Spleen (tissue), 7 donors: ENCODE measurements around the gene RNASE7.

ENCODE experiments used
- CTCF ChIP-seq, 11 experiments: fragments of 200-600 bp in 7 of 11; fragments of 450-650 bp in 4 of 11; sonication (generic) in 4 of 11; IDR thresholded peaks in 8 of 11; conservative IDR thresholded peaks in 3 of 11; 1 replicate in 7 of 11; 2 replicates in 4 of 11; pipeline versions ENCODE4 v1.4.0 to v1.8.0; 2016 to 2021; ENCODE audit warnings: antibody characterized with exemption in 11 of 11, inconsistent platforms in 4 of 11, mild to moderate bottlenecking in 1 of 11
- POLR2A ChIP-seq, 3 donors: fragments of 450-650 bp; IDR thresholded peaks; one replicate each; pipeline ENCODE4 v1.5.1; 2017; ENCODE audit warnings: antibody characterized with exemption in 3 of 3, mild to moderate bottlenecking in 1 of 3
- POLR2AphosphoS5 ChIP-seq, 3 donors: sonication (generic); formaldehyde crosslinking; IDR thresholded peaks; one replicate each; pipeline ENCODE4 v1.5.1; 2017; ENCODE audit warnings: antibody characterized with exemption in 3 of 3
- donor health status: DM: no; HTN: no; CAD: no; lungs with moderate emphysema.
- donor health status: DM: no; HTN: no; CAD: no.
- donor health status: DM: no; HTN: no; CAD: no.

GRCh38 chr14:21084396-21084795 lies 42.2 kb downstream of the RNASE7 start:
- TF ChIP-seq CTCF (IDR thresholded peaks at IDR 0.05 in 8 of 11, conservative IDR thresholded peaks at IDR 0.05 in 3 of 11) (no peak), POLR2AphosphoS5 (IDR thresholded peaks at IDR 0.05) (no peak), POLR2A (IDR thresholded peaks at IDR 0.05) (no peak)
